GM12878 (cell line): ENCODE data around the gene CMYA5. TPM values are rescaled to one million over a fixed set of nuclear protein-coding genes. Genes with fewer than 3 reads are reported as not detected.

ENCODE experiments used
- ATAC-seq: fragments of 200-7000 bp; cut with Tn5 transposase; 3 replicates; pipeline ENCODE4 v1.9.1; 2020; ENCODE audit warnings: mild to moderate bottlenecking, moderate library complexity
- BruUV-seq: library from RNA; stranded (reverse); fragments of 400-500 nt; replicated peaks from 2 replicates; lab custom pipeline; 2021; lab: Mats Ljungman, UMichigan
- CTCF ChIA-PET: fragments of 300-600 bp; sonication (Branson Sonifier 250); formaldehyde crosslinking; extraction: SDS; loops from one replicate; lab custom pipeline; 2021; ENCODE audit warnings: inconsistent platforms; lab: Yijun Ruan, JAX
- POLR2A ChIA-PET: fragments of 350-600 bp; formaldehyde crosslinking; extraction: SDS; loops from one replicate; lab custom pipeline; 2021; ENCODE audit warnings: inconsistent platforms; lab: Charles Lee
- RAD21 ChIA-PET: fragments of 300-600 bp; sonication (Branson Sonifier 250); formaldehyde crosslinking; loops from one replicate; lab custom pipeline; 2023; ENCODE audit warnings: antibody characterized with exemption; ENCODE audit not compliant: unreplicated experiment; lab: Charles Lee
- SMC1A ChIA-PET: fragments of 300-600 bp; sonication (Branson Sonifier 250); formaldehyde crosslinking; loops from one replicate; lab custom pipeline; 2023; ENCODE audit not compliant: unreplicated experiment, uncharacterized antibody; lab: Charles Lee
- DNase-seq: peaks from one replicate; pipeline ENCODE4 v3.0.0-alpha.2; 2011; ENCODE audit warnings: low read depth, low spot score
- FAIRE-seq: peaks from 3 replicates; lab custom pipeline; 2011; peaks lifted over from hg19 to GRCh38; lab: Jason Lieb, UNC
- H2AFZ ChIP-seq: 2 replicates; pipeline ENCODE4 v1.6.0; 2011; ENCODE audit warnings: low read depth, low read length, control low read depth; ENCODE audit not compliant: control insufficient read depth
- H3K27ac ChIP-seq: 2 replicates; pipeline ENCODE4 v1.5.1; 2011; ENCODE audit warnings: control low read depth; ENCODE audit not compliant: control insufficient read depth, insufficient read depth
- H3K27me3 ChIP-seq, 2 experiments: replicated peaks in 1 of 2; 2 replicates each; pipeline versions ENCODE4 v1.6.0 to v1.6.1; 2011; ENCODE audit warnings: low read length in 1 of 2; ENCODE audit not compliant: control insufficient read depth in 2 of 2, insufficient read depth in 2 of 2
- H3K36me3 ChIP-seq, 2 experiments: 2 replicates each; pipeline ENCODE4 v1.5.1; 2011; ENCODE audit warnings: low read length in 1 of 2; ENCODE audit not compliant: control insufficient read depth in 2 of 2, insufficient read depth in 2 of 2
- H3K4me1 ChIP-seq: 2 replicates; pipeline ENCODE4 v1.6.1; 2011; ENCODE audit warnings: mild to moderate bottlenecking, low read length, moderate library complexity, mixed read lengths; ENCODE audit not compliant: control insufficient read depth, insufficient read depth
- H3K4me2 ChIP-seq: 2 replicates; pipeline ENCODE4 v1.6.0; 2011; ENCODE audit warnings: control low read depth; ENCODE audit not compliant: control insufficient read depth, insufficient read depth
- H3K4me3 ChIP-seq: fragments of 200-600 bp; sonication (generic); 2 replicates; pipeline ENCODE4 v1.5.1; 2016
- H3K79me2 ChIP-seq: 2 replicates; pipeline ENCODE4 v1.6.0; 2011; ENCODE audit warnings: low read length; ENCODE audit not compliant: control insufficient read depth, insufficient read depth
- H3K9ac ChIP-seq: 2 replicates; pipeline ENCODE4 v1.8.0; 2011; ENCODE audit warnings: low read length, control low read depth, mixed read lengths; ENCODE audit not compliant: control insufficient read depth, insufficient read depth
- H3K9me3 ChIP-seq: replicated peaks from 3 replicates; pipeline ENCODE4 v1.5.1; 2011; ENCODE audit warnings: mild to moderate bottlenecking, low read length; ENCODE audit not compliant: control insufficient read depth, insufficient read depth
- H4K20me1 ChIP-seq: 2 replicates; pipeline ENCODE4 v1.6.0; 2011; ENCODE audit not compliant: control insufficient read depth, insufficient read depth
- CHD1 ChIP-seq: IDR thresholded peaks from 2 replicates; pipeline ENCODE4 v1.6.1; 2012; ENCODE audit warnings: low read depth, low read length, improper control_type of control experiment
- CTCF ChIP-seq, 3 experiments: IDR thresholded peaks in 2 of 3; conservative IDR thresholded peaks in 1 of 3; 2 replicates each; pipeline ENCODE4 v1.5.1; 2011; ENCODE audit warnings: low read depth in 3 of 3, low read length in 3 of 3, mild to moderate bottlenecking in 3 of 3, control low read depth in 2 of 3, moderate library complexity in 2 of 3, inconsistent platforms in 1 of 3, mixed read lengths in 1 of 3; ENCODE audit not compliant: control insufficient read depth in 2 of 3, insufficient read depth in 1 of 3; ENCODE audit errors: extremely low read depth in 1 of 3
- MYB ChIP-seq: fragments of 150-350 bp; IDR thresholded peaks from 2 replicates; pipeline ENCODE4 v1.6.1; 2014; ENCODE audit warnings: mild to moderate bottlenecking, low read depth, low read length, borderline replicate concordance
- NR2C2 ChIP-seq: IDR thresholded peaks from 2 replicates; pipeline ENCODE4 v1.6.1; 2011; ENCODE audit warnings: borderline replicate concordance, low read depth; ENCODE audit not compliant: control insufficient read depth, insufficient read length
- PML ChIP-seq: IDR thresholded peaks from 2 replicates; pipeline ENCODE4 v1.6.1; 2012; ENCODE audit warnings: low read length, inconsistent platforms
- RELA ChIP-seq: fragments of 450-650 bp; IDR thresholded peaks from 2 replicates; pipeline ENCODE4 v1.8.0; 2014; ENCODE audit warnings: borderline replicate concordance; ENCODE audit not compliant: partially characterized antibody
- TBL1XR1 ChIP-seq: IDR thresholded peaks from 2 replicates; pipeline ENCODE4 v1.6.1; 2012; ENCODE audit warnings: low read depth, low read length, improper control_type of control experiment
- WRNIP1 ChIP-seq: IDR thresholded peaks from 2 replicates; pipeline ENCODE4 v1.6.1; 2011; ENCODE audit warnings: low read depth, low read length, improper control_type of control experiment, borderline replicate concordance
- WGBS: methylation state at CpG from one replicate; pipeline ENCODE4 v1.1.6; 2016; ENCODE audit warnings: low lambda C conversion rate; ENCODE audit not compliant: insufficient replicate concordance, insufficient coverage; ENCODE audit errors: missing lambda C conversion rate; 5-methylcytosine and 5-hydroxymethylcytosine counted together
- in situ Hi-C: fragments of 300-500 bp; cut with MboI; formaldehyde crosslinking; loops from 9 replicates; pipeline ENCODE4 v1.14.3; 2018; ENCODE audit warnings: mixed read lengths
- intact Hi-C: fragments of 100-400 bp; cut with micrococcal nuclease; formaldehyde crosslinking; loops from one replicate; pipeline ENCODE4 v1.14.2; 2022; ENCODE audit not compliant: unreplicated experiment
- polyA plus RNA-seq, 11 experiments: library from polyadenylated mRNA; depleted of rRNA in 4 of 11; unstranded in 6 of 11; stranded (reverse) in 5 of 11; fragments of >200 nt; fragmentation: Nextera tagmentation in 4 of 11; fragmentation: Illumina TruSeq in 1 of 11; extraction: Ambion mirVana in 4 of 11; extraction: Trizol in 1 of 11; gene quantifications; 1 replicate in 1 of 11; 2 replicates in 10 of 11; pipeline versions ENCODE4 v1.2.1 to v1.2.3, GENCODE V29; 2011 to 2016; ENCODE audit warnings: inconsistent platforms in 2 of 11, missing spikeins in 2 of 11, low read depth in 1 of 11
- total RNA-seq, 4 experiments: library from RNA; depleted of rRNA in 3 of 4; stranded (reverse); fragments of >200 nt in 3 of 4; fragmentation: Illumina TruSeq in 1 of 4; extraction: Trizol in 1 of 4; gene quantifications; 2 replicates each; pipeline versions ENCODE4 v1.2.1 to v1.2.3, GENCODE V29; 2013 to 2021
- TF ChIP-seq, protein P1 (sequence below): fragments of 150-350 bp; IDR thresholded peaks from 2 replicates; pipeline ENCODE4 v1.6.1; 2014; ENCODE audit warnings: mild to moderate bottlenecking, low read depth, low read length

CMYA5 gene
- total and polyA plus RNA-seq, 10 of the 15 experiments (the other 5 are each of a cell fraction or from before 2014, with no cell fraction given): 0.01 to 0.34 (median 0.16) TPM; not detected in 1

GRCh38 chr5:79742549-79743136 lies 53.0 kb downstream of the CMYA5 start:
- FAIRE-seq: no peak
- Histone ChIP-seq H2AFZ (no peak overlapping the region), H3K36me3 (no peaks in the 10 kb centered on the region), H3K4me2 (no peak overlapping the region), H3K9ac (no peak overlapping the region), H3K4me3 (no peak overlapping the region), H3K4me1 (no peaks in the 10 kb centered on the region)
- DNase-seq: no peak
- ChIA-PET RAD21 (no interaction called here), POLR2A (no interaction called here), CTCF (interaction anchor here (1.2 kb wide), 1 partner anchor 279 kb away, joined by 3 read pairs; no protein-coding TSS in a partner anchor)
- no TSS peak for BruUV-seq
- in situ Hi-C loops: no loop called here
- intact Hi-C loops: no loop called here
- TF ChIP-seq MYB (no peak), PML (no peak), NR2C2 (no peak), WRNIP1 (no peak), TBL1XR1 (no peak), CTCF (IDR thresholded peaks at IDR 0.05 in 2 of 3, conservative IDR thresholded peaks at IDR 0.05 in 1 of 3; ENCODE audit: control insufficient read depth in 2 of 3, extremely low read depth in 1 of 3, insufficient read depth in 1 of 3, low read depth in 3 of 3, low read length in 3 of 3) (no peak), CHD1 (no peak), RELA (no peak)
- TF ChIP-seq, protein P1, sequence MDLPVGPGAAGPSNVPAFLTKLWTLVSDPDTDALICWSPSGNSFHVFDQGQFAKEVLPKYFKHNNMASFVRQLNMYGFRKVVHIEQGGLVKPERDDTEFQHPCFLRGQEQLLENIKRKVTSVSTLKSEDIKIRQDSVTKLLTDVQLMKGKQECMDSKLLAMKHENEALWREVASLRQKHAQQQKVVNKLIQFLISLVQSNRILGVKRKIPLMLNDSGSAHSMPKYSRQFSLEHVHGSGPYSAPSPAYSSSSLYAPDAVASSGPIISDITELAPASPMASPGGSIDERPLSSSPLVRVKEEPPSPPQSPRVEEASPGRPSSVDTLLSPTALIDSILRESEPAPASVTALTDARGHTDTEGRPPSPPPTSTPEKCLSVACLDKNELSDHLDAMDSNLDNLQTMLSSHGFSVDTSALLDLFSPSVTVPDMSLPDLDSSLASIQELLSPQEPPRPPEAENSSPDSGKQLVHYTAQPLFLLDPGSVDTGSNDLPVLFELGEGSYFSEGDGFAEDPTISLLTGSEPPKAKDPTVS: no peak
- TF ChIP-seq, all 136 proteins: peak for 0
- no peaks in the 10 kb centered on the region for H3K79me2 ChIP-seq
- H3K27me3 ChIP-seq: no peaks in the 10 kb centered on the region
- 65% methylated on average over 3 of the region's 3 CpGs for WGBS
- ATAC-seq: no peak
- no peaks in the 10 kb centered on the region for H3K9me3 ChIP-seq
- SMC1A ChIA-PET: no interaction called here
- H4K20me1 ChIP-seq: no peaks in the 10 kb centered on the region
- H3K27ac ChIP-seq: no peak overlapping the region
